Neuronal stem cell (in vitro differentiated cells): ENCODE results near the gene HIP1.
"Not testable (repeated sequence)": the region's sequence is repeated elsewhere in the genome, so short reads cannot be mapped to it uniquely, and the experiment has no call there.

ENCODE experiments used
- DNase-seq: peaks from one replicate; pipeline ENCODE4 v3.0.0-alpha.2; 2013; ENCODE audit warnings: low spot score
- H2AFZ ChIP-seq: one replicate; pipeline ENCODE4 v1.6.1; 2013; ENCODE audit warnings: mild to moderate bottlenecking, low read length, inconsistent platforms
- H2AK5ac ChIP-seq: 2 replicates; pipeline ENCODE4 v1.6.1; 2013; ENCODE audit warnings: low read depth, mild to moderate bottlenecking, inconsistent platforms, low read length, moderate library complexity, mixed read lengths
- H2BK120ac ChIP-seq: 2 replicates; pipeline ENCODE4 v1.6.1; 2013; ENCODE audit warnings: low read depth, mild to moderate bottlenecking, inconsistent platforms, low read length, moderate library complexity, mixed read lengths
- H2BK12ac ChIP-seq: one replicate; pipeline ENCODE4 v1.6.1; 2013; ENCODE audit warnings: low read length, inconsistent platforms
- H2BK15ac ChIP-seq: 2 replicates; pipeline ENCODE4 v1.6.1; 2013; ENCODE audit warnings: mild to moderate bottlenecking, low read length, inconsistent platforms, mixed read lengths
- H2BK5ac ChIP-seq: one replicate; pipeline ENCODE4 v1.6.1; 2013; ENCODE audit warnings: inconsistent platforms, mild to moderate bottlenecking, low read length, moderate library complexity
- H3K14ac ChIP-seq: one replicate; pipeline ENCODE4 v1.6.1; 2013; ENCODE audit warnings: low read length, inconsistent platforms
- H3K18ac ChIP-seq: 2 replicates; pipeline ENCODE4 v1.6.1; 2013; ENCODE audit warnings: low read length, inconsistent platforms
- H3K23ac ChIP-seq: 2 replicates; pipeline ENCODE4 v1.6.1; 2013; ENCODE audit warnings: low read depth, mild to moderate bottlenecking, mixed read lengths, low read length, inconsistent platforms; ENCODE audit not compliant: poor library complexity
- H3K27ac ChIP-seq: replicated peaks from 3 replicates; pipeline ENCODE4 v1.5.1; 2013; ENCODE audit warnings: low read length, inconsistent platforms
- H3K27me3 ChIP-seq, 3 experiments: 2 replicates each; pipeline ENCODE4 v1.6.1; 2013; ENCODE audit warnings: low read length in 3 of 3, mild to moderate bottlenecking in 2 of 3, inconsistent platforms in 1 of 3, low read depth in 1 of 3, mixed read lengths in 1 of 3, moderate library complexity in 1 of 3; ENCODE audit not compliant: control insufficient read depth in 3 of 3, insufficient read depth in 3 of 3
- H3K36me3 ChIP-seq, 2 donors: replicated peaks in 1 of 2; 2 replicates each; pipeline ENCODE4 v1.6.1; 2013; ENCODE audit warnings: low read length in 2 of 2; ENCODE audit not compliant: control insufficient read depth in 2 of 2, insufficient read depth in 2 of 2
- H3K4ac ChIP-seq: 2 replicates; pipeline ENCODE4 v1.6.1; 2013; ENCODE audit warnings: inconsistent platforms, mild to moderate bottlenecking, low read length, moderate library complexity
- H3K4me1 ChIP-seq, 2 donors: 1 replicate in 1 of 2; 2 replicates in 1 of 2; pipeline ENCODE4 v1.6.1; 2013; ENCODE audit warnings: low read length in 2 of 2, low read depth in 1 of 2; ENCODE audit not compliant: control insufficient read depth in 2 of 2, insufficient read depth in 1 of 2
- H3K4me2 ChIP-seq: one replicate; pipeline ENCODE4 v1.6.1; 2013; ENCODE audit warnings: mild to moderate bottlenecking, low read length, inconsistent platforms; ENCODE audit not compliant: insufficient read depth, poor library complexity, severe bottlenecking
- H3K4me3 ChIP-seq, 2 donors: 2 replicates each; pipeline ENCODE4 v1.5.1; 2013; ENCODE audit warnings: low read length in 2 of 2, mild to moderate bottlenecking in 2 of 2, inconsistent platforms in 1 of 2, moderate library complexity in 1 of 2
- H3K79me1 ChIP-seq: one replicate; pipeline ENCODE4 v1.6.1; 2013; ENCODE audit warnings: low read depth, mild to moderate bottlenecking, inconsistent platforms, low read length, moderate library complexity
- H3K9ac ChIP-seq: one replicate; pipeline ENCODE4 v1.6.1; 2013; ENCODE audit warnings: mild to moderate bottlenecking, low read depth, low read length, inconsistent platforms; ENCODE audit not compliant: poor library complexity
- H3K9me3 ChIP-seq, 2 donors: replicated peaks in 1 of 2; 2 replicates each; pipeline versions ENCODE3 to v1.6.1; 2013; ENCODE audit warnings: low read length in 2 of 2, mild to moderate bottlenecking in 2 of 2, inconsistent platforms in 1 of 2, low read depth in 1 of 2, mixed read lengths in 1 of 2, moderate library complexity in 1 of 2; ENCODE audit not compliant: control insufficient read depth in 2 of 2, insufficient read depth in 1 of 2
- H4K8ac ChIP-seq: one replicate; pipeline ENCODE4 v1.6.1; 2013; ENCODE audit warnings: low read depth, mild to moderate bottlenecking, inconsistent platforms, low read length, moderate library complexity
- H4K91ac ChIP-seq: one replicate; pipeline ENCODE4 v1.6.1; 2013; ENCODE audit warnings: low read length, low read depth, mild to moderate bottlenecking, inconsistent platforms; ENCODE audit not compliant: poor library complexity
- WGBS, 2 donors: extraction: QIAGEN DNeasy Blood & Tissue Kit; methylation state at CpG; one replicate each; pipeline ENCODE4 v1.1.7; 2013; ENCODE audit warnings: missing lambda C conversion rate in 2 of 2, mixed read lengths in 1 of 2; ENCODE audit not compliant: insufficient read length in 2 of 2, insufficient replicate concordance in 1 of 2; ENCODE audit errors: extremely low coverage in 2 of 2; 5-methylcytosine and 5-hydroxymethylcytosine counted together

HIP1 gene

GRCh38 chr7:75533926-75534325 is 204.8 kb downstream of the HIP1 start:
- no peak overlapping the region for H4K91ac ChIP-seq
- H3K27me3 ChIP-seq: no peaks in the 10 kb centered on the region
- no peak overlapping the region for H3K23ac ChIP-seq
- H3K79me1 ChIP-seq: no peaks in the 10 kb centered on the region
- H2BK12ac ChIP-seq: no peak overlapping the region
- no peak overlapping the region for H2BK5ac ChIP-seq
- H3K4me2 ChIP-seq: no peak overlapping the region
- no peak overlapping the region for H3K9ac ChIP-seq
- no peak overlapping the region for H2BK15ac ChIP-seq
- no peak for DNase-seq
- H3K18ac ChIP-seq: no peak overlapping the region
- H2AK5ac ChIP-seq: no peak overlapping the region
- no CpG with 5 or more reads among the region's 6 CpGs for WGBS, 2 donors
- no peak overlapping the region for H3K4ac ChIP-seq
- no peak overlapping the region for H3K27ac ChIP-seq
- peaks cover 0 to 6% of the 10 kb centered on the region in 2 donors for H3K4me1 ChIP-seq
- no peaks in the 10 kb centered on the region for H3K9me3 ChIP-seq
- no peak overlapping the region for H3K4me3 ChIP-seq
- H3K36me3 ChIP-seq: peaks cover 27 to 53% of the 10 kb centered on the region in 2 donors
- no peak overlapping the region for H3K14ac ChIP-seq
- no peak overlapping the region for H2BK120ac ChIP-seq
- H4K8ac ChIP-seq: no peak overlapping the region
- H2AFZ ChIP-seq: no peak overlapping the region

DNA sequence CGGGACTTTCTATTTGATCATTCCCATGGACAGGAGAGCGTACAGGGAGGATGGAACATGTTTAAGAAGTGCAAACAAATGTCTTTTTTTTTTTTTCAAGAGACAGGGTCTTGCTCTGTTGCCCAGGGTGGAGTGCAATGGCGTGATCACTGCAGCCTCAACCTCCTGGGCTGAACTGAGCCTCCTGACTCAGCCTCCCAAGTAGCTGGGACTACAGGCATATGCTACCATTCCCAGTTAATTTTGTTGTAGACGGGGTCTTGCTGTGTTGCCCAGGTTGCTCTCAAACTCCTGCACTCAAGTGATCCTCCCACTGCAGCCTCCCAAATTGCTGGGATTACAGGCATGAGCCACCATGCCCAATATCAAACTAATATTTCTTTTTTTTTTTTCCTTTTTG is 206.1 kb downstream of the HIP1 start:
- Histone ChIP-seq H3K4me2 (no peak overlapping the region), H3K79me1 (peaks cover 2% of the 10 kb centered on the region), H3K14ac (no peak overlapping the region), H3K27me3 (no peaks in the 10 kb centered on the region), H2AK5ac (no peak overlapping the region), H3K36me3 (peaks cover 19 to 42% of the 10 kb centered on the region in 2 donors), H2AFZ (no peak overlapping the region), H2BK12ac (no peak overlapping the region), H4K8ac (no peak overlapping the region), H4K91ac (no peak overlapping the region), H3K23ac (no peak overlapping the region), H3K18ac (no peak overlapping the region), H3K9ac (no peak overlapping the region), H2BK120ac (no peak overlapping the region), H3K4me1 (peaks cover 0 to 6% of the 10 kb centered on the region in 2 donors), H3K9me3 (no peaks in the 10 kb centered on the region), H3K4me3 (no peak overlapping the region), H3K4ac (no peak overlapping the region), H3K27ac (no peak overlapping the region), H2BK5ac (no peak overlapping the region), H2BK15ac (no peak overlapping the region)
- DNase-seq: no peak
- WGBS, 2 donors: no CpG with 5 or more reads among the region's 4 CpGs

DNA sequence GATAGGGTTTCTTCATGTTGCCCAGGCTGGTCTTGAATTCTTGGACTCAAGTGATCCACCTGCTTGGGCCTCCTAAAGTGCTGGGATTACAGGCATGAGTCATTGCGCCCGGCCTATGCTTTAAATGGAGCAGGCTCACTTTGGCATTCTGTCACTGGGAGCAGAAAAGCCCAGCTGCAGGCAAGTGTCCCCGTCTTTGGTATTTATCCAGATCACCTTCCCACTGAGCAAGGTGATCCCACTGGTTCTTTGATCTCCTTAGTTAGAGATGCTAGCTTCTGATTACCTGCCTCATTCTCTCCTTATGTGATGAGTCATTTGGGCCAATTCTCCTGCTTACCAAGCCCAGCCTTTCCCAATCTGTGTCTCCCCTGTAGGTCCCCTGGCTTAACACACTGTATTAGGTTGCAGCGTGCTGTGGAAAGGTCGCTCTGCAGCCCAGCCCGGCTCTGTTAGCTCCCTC is 207.4 kb downstream of the HIP1 start:
- no peak overlapping the region for H3K4me2 ChIP-seq
- H3K36me3 ChIP-seq: peaks cover 9 to 30% of the 10 kb centered on the region in 2 donors
- no peak overlapping the region for H2BK12ac ChIP-seq
- H3K9ac ChIP-seq: no peak overlapping the region
- no peak overlapping the region for H4K91ac ChIP-seq
- no peak overlapping the region for H3K18ac ChIP-seq
- H3K27ac ChIP-seq: peak overlapping the region; percentile 39
- no peak overlapping the region for H3K4ac ChIP-seq
- peaks cover 3 to 8% of the 10 kb centered on the region in 2 donors for H3K4me1 ChIP-seq
- DNase-seq: no peak
- H2BK120ac ChIP-seq: no peak overlapping the region
- no peak overlapping the region for H2BK5ac ChIP-seq
- WGBS, 2 donors: no CpG with 5 or more reads among the region's 6 CpGs
- peaks cover 10% of the 10 kb centered on the region for H3K79me1 ChIP-seq
- H2AK5ac ChIP-seq: no peak overlapping the region
- H2BK15ac ChIP-seq: no peak overlapping the region
- H2AFZ ChIP-seq: no peak overlapping the region
- no peak overlapping the region for H3K14ac ChIP-seq
- H3K4me3 ChIP-seq: no peak overlapping the region
- no peak overlapping the region for H3K23ac ChIP-seq
- no peaks in the 10 kb centered on the region for H3K27me3 ChIP-seq
- no peak overlapping the region for H4K8ac ChIP-seq
- H3K9me3 ChIP-seq: no peaks in the 10 kb centered on the region

DNA sequence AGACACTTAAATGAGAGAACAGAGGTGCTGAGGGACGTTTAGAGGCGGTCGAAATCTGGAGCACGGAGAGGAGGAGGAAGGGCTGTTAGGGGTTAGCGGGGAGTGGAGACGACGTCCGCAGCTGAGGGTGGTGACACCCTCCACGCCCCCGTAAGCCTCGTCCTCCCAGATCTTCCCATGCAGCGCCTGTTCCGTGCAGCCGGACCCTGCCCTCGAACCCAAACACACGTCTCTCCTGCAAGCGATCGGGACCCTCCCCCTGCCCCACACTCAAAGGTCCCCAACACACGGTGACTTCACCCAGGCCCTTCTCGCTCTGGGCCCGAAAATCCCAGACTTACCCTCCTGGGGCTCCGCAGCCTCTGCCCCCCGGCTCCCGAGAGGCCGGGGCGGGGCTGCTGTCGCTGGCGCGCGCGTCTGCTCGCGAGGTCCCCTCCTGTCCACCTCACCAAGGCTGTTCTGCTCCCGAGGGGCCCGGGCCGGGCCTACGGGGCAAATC is 211.5 kb downstream of the HIP1 start:
- Histone ChIP-seq H2AFZ (peak overlapping the region; percentile 91), H3K9ac (peak overlapping the region; percentile 89), H3K14ac (peak overlapping the region; percentile 31), H3K79me1 (peaks cover 10% of the 10 kb centered on the region), H3K23ac (peak overlapping the region; percentile 65), H2BK5ac (peak overlapping the region; percentile 24), H2AK5ac (peak overlapping the region; percentile 81), H3K4me3 (peak overlapping the region; percentile 77 to 89), H3K4me2 (peak overlapping the region; percentile 77), H3K36me3 (peaks cover 8 to 35% of the 10 kb centered on the region in 2 donors)
- H2BK12ac ChIP-seq, H3K27me3 ChIP-seq, H4K91ac ChIP-seq, H3K18ac ChIP-seq, H4K8ac ChIP-seq, H3K4ac ChIP-seq, H2BK120ac ChIP-seq, H3K4me1 ChIP-seq, H3K27ac ChIP-seq, H3K9me3 ChIP-seq, H2BK15ac ChIP-seq, DNase-seq: not testable (repeated sequence)
- WGBS, 2 donors: no CpG with 5 or more reads among the region's 37 CpGs
